ENCODE data around the gene SPINK4.

SPINK4 gene

GRCh38 chr9:33233626-33234342 lies 6.2 kb upstream of the SPINK4 start:
- no peak for DNase-seq (ENCODE audit: extremely low spot score)
- TF ChIP-seq, protein P1, sequence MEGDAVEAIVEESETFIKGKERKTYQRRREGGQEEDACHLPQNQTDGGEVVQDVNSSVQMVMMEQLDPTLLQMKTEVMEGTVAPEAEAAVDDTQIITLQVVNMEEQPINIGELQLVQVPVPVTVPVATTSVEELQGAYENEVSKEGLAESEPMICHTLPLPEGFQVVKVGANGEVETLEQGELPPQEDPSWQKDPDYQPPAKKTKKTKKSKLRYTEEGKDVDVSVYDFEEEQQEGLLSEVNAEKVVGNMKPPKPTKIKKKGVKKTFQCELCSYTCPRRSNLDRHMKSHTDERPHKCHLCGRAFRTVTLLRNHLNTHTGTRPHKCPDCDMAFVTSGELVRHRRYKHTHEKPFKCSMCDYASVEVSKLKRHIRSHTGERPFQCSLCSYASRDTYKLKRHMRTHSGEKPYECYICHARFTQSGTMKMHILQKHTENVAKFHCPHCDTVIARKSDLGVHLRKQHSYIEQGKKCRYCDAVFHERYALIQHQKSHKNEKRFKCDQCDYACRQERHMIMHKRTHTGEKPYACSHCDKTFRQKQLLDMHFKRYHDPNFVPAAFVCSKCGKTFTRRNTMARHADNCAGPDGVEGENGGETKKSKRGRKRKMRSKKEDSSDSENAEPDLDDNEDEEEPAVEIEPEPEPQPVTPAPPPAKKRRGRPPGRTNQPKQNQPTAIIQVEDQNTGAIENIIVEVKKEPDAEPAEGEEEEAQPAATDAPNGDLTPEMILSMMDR (IDR thresholded peaks at IDR 0.05; ENCODE audit: control extremely low read depth, extremely low read depth, low read depth, missing control alignments) = no peak

DNA sequence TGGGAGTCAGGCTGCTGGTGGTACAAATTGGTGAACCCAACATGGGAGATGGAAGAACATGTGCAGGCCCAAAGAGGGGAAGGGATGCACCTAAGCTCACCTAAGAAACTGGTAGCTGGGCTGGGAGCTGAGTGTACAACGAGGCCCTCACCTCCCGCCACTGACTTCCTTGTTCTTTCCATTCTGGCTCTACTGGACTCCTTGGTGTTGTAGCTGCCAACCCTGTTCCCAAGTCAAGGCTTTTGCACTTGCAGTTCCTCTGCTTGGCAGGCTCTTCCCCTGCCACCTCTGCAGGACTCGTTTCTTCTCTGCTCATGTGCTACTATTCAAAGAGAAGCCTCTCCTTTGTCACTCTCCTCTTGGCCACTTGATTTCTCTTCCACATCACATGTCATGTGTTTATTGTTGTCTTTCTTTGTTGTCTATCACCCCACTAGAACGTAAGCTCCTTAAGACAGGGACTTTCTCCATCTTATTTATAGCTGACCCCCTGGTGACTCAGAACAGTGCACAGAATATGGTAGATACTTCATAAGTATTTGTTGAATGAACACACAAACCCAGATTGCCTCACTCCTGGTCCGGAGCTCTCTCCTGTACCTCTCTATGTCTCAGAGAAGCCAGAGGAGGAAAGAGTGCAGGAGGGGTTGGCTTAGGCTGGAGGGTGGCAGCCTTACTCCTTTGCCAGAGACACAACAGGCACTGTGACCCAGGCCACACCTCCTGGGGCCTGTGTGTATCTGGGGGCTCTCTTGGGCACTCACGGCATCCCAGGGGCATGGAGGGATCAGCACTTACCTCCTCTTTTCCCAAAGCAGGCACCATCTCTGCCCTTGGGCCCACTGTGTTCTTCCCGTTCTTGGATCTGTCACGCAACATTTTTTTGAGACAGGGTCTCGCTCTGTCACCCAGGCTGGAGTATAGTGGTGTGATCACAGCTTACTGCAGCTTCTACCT lies 5.2 kb upstream of the SPINK4 start:
- TF ChIP-seq, protein P1 (IDR thresholded peaks at IDR 0.05; ENCODE audit: control extremely low read depth, extremely low read depth, low read depth, missing control alignments) = no peak
- DNase-seq (ENCODE audit: extremely low spot score) = no peak
- CTCF ChIA-PET = interaction anchor here (1.0 to 7.9 kb wide), 6 partner anchors 9 to 856 kb away, joined by 3 to 75 read pairs (median 4); partner anchors contain the start of genes BAG1 and CHMP5
- POLR2A ChIA-PET = no interaction called here

More at GRCh38 chr9:33233626-33234342, 6.2 kb upstream of the SPINK4 start:
- ChIA-PET CTCF (interaction anchor here (1.2 to 7.9 kb wide), 8 partner anchors 8 to 855 kb away, joined by 3 to 75 read pairs (median 4); no protein-coding TSS in a partner anchor), POLR2A (interaction anchor here (1.0 kb wide), 1 partner anchor 15 kb away, joined by 3 read pairs; no protein-coding TSS in a partner anchor)

- ChIA-PET POLR2A (no interaction called here), CTCF (interaction anchor here (1.2 to 7.9 kb wide), 4 partner anchors 8 to 42 kb away, joined by 4 to 75 read pairs (median 16); no protein-coding TSS in a partner anchor)
- TF ChIP-seq, protein P1 (IDR thresholded peaks at IDR 0.05; ENCODE audit: control extremely low read depth, extremely low read depth, low read depth, missing control alignments) = no peak
- no peak for DNase-seq (ENCODE audit: extremely low spot score)
These were observed 3.4 kb upstream of the SPINK4 start for GRCh38 chr9:33236571-33236970.

DNA sequence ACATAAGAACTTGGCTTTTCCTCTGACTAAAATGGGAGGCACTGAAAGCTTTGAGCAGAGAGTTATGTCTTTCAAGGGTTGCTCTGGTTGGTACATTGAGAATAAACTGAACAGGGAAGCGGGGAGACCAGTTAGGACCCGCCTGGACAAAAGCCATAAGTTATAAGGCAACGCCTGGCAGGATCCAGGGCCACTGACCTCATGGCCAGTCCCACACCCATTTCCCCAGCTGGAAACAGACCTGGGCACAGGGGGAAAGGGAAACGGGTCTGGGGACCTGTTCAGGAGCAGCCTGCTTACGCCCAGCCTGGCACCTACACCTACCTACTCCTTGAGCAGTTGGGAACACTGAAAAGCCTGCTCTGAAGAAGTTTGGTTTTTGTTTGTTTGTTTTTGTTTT lies 1.3 kb downstream of the SPINK4 start:
- CTCF ChIA-PET = interaction anchor here (1.3 to 7.9 kb wide), 3 partner anchors 15 to 169 kb away, joined by 4 to 75 read pairs (median 9); no protein-coding TSS in a partner anchor
- DNase-seq (ENCODE audit: extremely low spot score) = no peak
- TF ChIP-seq, protein P1 (IDR thresholded peaks at IDR 0.05; ENCODE audit: control extremely low read depth, extremely low read depth, low read depth, missing control alignments) = no peak
- POLR2A ChIA-PET = interaction anchor here (0.5 kb wide), 1 partner anchor 13 kb away, joined by 9 read pairs; no protein-coding TSS in a partner anchor

DNA sequence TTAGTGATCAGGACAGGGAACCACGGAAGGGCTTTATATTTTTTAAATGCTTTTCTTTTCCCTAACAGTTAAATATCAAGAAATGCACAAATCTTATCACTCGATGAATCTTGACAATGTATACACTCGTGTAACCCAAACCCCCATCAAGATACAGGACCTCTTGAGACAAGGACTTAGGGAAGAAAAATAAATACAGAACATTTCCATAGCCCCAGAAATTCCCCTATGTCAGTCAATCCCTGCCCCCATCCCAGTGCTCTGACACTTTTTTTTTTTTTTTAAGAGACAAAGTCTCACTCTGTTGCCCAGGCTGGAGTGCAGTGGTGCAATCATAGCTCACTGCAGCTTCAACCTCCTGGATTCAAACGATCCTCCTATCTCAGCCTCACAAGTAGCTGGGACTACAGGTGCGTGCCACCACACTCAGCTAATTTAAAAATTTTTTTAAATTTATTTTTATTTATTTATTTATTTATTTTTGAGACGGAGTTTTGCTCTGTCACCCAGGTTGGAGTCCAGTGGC lies 2.7 kb downstream of the SPINK4 start:
- DNase-seq (ENCODE audit: extremely low spot score) = no peak
- POLR2A ChIA-PET = interaction anchor here (0.7 kb wide), 1 partner anchor 67 kb away, joined by 3 read pairs; no protein-coding TSS in a partner anchor
- CTCF ChIA-PET = interaction anchor here (1.1 to 4.9 kb wide), 4 partner anchors 9 to 42 kb away, joined by 3 to 29 read pairs (median 6); no protein-coding TSS in a partner anchor
- TF ChIP-seq, protein P1 (IDR thresholded peaks at IDR 0.05; ENCODE audit: control extremely low read depth, extremely low read depth, low read depth, missing control alignments) = no peak

Measured in GM10248 (cell line).